Peyer's patch (tissue), 4 donors: Measurements from ENCODE around the gene RMDN2.

Experiments
- POLR2A ChIP-seq, 2 donors: fragments of 450-650 bp; IDR thresholded peaks; one replicate each; pipeline ENCODE4 v1.5.1; 2017; ENCODE audit warnings: antibody characterized with exemption in 2 of 2, mild to moderate bottlenecking in 2 of 2, moderate library complexity in 2 of 2
- TF ChIP-seq, protein P1 (sequence below), 6 experiments: fragments of 450-650 bp in 4 of 6; fragments of 200-600 bp in 2 of 6; sonication (generic) in 1 of 6; IDR thresholded peaks; one replicate each; pipeline ENCODE4 v1.5.1; 2017 to 2019; ENCODE audit warnings: antibody characterized with exemption in 6 of 6, mild to moderate bottlenecking in 3 of 6, moderate library complexity in 1 of 6

GRCh38 chr2:38016219-38016618, 91.1 kb downstream of the RMDN2 start:
- no peak for TF ChIP-seq POLR2A (IDR thresholded peaks at IDR 0.05)
- TF ChIP-seq, protein P1, sequence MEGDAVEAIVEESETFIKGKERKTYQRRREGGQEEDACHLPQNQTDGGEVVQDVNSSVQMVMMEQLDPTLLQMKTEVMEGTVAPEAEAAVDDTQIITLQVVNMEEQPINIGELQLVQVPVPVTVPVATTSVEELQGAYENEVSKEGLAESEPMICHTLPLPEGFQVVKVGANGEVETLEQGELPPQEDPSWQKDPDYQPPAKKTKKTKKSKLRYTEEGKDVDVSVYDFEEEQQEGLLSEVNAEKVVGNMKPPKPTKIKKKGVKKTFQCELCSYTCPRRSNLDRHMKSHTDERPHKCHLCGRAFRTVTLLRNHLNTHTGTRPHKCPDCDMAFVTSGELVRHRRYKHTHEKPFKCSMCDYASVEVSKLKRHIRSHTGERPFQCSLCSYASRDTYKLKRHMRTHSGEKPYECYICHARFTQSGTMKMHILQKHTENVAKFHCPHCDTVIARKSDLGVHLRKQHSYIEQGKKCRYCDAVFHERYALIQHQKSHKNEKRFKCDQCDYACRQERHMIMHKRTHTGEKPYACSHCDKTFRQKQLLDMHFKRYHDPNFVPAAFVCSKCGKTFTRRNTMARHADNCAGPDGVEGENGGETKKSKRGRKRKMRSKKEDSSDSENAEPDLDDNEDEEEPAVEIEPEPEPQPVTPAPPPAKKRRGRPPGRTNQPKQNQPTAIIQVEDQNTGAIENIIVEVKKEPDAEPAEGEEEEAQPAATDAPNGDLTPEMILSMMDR (IDR thresholded peaks at IDR 0.05), result no peak
